HG02840 (cell line): ENCODE measurements around the gene FXYD6.
"Not testable (repeated sequence)": the region's sequence is repeated elsewhere in the genome, so short reads cannot be mapped to it uniquely, and the experiment has no call there.

Experiments
- ATAC-seq: cut with Tn5 transposase; IDR thresholded peaks from one replicate; pipeline ENCODE4 v1.9.1; 2021; ENCODE audit warnings: mild to moderate bottlenecking, moderate library complexity, moderate number of reproducible peaks; ENCODE audit not compliant: unreplicated experiment, low FRiP score

The FXYD6 gene

DNA sequence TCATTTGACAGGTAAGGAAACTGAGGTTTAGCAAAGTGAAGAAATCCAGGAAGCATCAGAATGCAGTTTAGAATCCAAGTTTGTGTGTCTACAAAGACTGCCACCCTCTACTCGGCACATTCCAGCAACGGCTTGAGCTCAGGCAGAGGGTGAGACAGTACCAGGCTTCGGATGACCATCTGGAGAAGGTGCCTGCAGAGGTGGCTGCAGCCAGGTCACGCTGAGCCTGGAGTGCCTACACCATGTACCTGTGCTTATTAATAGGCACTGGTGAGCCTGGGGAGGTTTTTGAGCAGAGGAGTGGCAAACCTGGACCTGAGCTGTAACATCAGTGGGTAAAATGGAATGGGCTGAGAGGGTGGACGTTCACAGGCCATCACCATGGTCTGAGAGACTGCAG is 4.7 kb downstream of the FXYD6 start:
- ATAC-seq: no peak

DNA sequence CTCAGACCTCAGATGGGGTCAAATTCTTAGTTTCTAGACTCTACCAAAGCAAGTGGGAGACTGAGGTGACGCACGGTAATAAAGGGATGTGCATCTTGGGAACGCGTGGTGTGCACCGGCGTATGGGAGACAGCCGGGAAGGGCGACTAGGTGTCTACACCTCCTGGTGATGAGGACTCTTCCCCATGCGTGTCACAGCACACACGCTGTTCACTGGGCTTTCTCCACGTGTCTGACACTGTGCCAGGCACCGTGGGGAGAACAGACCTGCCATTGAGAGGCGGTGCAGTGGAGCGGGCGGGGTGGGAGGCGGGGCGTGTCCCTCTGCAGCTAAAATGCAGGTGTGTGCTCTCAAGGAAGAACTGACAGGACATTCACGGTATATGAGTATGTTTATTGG is 5.3 kb downstream of the FXYD6 start:
- ATAC-seq: no peak

DNA sequence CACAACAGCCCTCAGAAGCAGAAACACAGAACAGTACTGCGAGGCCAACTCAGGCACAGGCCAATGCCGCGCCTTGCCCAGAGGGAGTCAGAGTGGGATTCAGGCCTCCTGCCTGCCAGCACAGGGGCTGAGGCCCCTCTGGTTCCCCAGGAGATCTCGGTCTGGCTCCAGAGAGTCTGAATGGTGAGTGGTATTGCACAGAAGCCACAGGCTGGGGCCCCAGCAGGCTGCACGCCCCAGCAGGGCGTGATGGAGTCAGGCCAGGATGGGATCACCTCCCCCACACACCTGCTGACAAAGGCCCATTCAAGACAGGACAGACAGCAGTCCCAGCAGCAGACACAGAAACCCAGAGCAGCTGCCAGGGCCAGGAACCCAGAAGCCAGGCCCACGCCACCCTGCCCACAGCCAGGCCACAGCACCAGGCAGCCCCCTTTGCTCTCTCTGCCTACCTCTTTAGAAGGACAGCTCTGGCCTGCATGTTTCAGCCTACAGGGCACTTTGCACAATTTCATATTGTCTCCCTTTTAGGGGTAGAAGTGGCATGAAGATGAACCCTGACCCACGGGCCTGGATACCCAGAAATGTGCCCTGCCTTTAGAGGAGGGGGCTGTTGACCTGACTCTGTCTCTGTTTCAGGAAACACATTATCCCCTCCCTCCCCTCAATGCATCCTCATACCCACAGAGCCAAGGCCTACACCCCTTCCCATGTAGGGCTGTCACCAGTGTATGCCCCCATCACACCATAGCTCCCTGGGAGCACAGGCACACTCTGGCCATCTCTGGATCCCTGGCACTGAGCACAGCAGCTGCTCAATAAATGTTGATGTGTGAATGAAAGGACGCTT is 6.1 kb downstream of the FXYD6 start:
- no peak for ATAC-seq

DNA sequence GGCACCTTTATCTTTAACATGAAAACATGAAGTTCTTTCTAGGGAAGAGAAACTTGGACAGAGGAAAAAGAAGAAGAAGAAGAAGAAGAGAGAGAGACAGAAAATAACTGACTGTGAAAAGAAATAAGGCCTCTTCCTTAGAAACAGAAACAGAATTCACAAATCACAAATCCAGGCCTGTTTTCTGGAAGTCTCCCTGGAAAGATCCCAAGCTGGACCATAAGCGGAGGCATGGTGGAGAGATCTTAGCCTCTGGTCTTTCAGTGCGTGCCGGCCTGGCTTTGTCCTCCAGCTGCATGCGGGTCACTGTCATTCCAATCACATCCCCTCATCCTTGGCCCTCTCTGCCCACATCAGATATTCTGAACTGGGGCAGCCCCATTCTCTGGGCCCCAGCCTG is 6.9 kb downstream of the FXYD6 start:
- no peak for ATAC-seq

DNA sequence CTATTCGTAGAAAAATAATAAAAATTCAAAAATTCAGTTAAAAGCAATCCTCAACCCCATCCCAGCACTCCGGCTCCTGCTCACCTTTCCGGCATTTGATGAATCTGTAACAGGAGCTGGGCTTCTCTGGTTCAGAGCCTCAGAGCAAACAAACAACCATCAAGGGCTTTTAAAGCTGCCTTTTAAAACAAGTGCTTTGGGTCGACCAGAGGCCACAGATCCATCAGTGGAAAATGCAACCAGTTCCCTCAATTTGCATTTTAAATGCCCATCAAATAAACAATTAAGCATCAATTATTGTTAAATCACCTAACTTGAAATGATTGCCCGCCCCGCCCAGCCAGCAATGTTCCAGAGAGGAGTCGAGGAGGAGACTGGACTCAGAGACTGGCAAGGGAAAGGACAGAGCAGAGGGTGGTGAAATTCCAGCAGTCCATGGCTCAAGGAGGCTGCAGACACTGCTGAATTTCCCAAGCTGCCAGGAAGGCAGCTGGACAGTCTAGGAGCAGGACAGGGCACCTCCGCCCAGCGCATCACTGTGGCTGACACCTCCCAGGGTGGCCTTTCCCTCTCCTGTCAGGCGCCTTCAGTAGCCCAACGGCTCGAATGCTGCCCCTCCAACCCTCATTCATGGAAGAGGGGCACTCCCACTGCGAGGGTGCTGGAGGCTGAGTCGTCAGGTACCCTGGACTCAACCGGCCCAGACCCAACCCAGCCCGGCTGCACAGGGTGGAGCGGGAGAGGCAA is 7.5 kb downstream of the FXYD6 start:
- no peak for ATAC-seq

DNA sequence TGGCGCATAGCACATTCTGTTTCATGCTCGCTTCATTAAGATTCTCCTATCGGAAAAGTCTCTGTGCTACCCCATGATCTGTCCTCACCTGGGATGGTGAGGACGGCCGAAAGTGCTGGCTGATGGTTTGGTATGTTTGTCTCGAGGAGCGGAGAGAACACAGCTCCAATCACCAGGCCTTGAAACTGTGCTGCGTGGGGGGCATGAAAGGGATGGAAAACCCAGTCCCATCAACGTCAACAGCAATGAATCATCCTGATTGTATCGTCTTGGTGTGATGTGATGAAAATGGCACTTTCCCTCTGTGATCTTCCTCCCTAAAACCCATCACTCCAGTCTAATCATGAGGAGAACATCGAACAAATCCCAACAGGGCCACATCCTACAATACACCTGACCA is 8.4 kb downstream of the FXYD6 start:
- no peak for ATAC-seq

DNA sequence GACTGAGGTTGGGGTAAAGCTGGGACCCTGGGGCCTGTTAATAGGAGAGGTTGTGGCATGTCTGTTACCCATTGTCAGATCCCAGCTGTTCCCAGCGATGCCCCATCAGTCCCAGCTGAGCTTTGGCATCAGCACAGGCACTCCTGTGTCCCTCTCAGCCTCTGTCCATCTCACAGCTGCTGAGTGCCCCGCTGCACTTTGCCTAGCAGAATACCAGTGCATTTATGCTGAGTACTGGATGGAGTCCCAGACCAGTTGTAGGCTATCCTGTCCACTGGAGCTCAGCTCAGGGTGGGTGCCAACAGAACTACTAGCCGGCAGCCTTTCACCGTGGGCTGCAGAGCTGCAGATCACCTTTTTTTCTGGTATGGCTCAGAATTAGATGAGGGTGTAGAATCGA is 9.9 kb downstream of the FXYD6 start:
- no peak for ATAC-seq

DNA sequence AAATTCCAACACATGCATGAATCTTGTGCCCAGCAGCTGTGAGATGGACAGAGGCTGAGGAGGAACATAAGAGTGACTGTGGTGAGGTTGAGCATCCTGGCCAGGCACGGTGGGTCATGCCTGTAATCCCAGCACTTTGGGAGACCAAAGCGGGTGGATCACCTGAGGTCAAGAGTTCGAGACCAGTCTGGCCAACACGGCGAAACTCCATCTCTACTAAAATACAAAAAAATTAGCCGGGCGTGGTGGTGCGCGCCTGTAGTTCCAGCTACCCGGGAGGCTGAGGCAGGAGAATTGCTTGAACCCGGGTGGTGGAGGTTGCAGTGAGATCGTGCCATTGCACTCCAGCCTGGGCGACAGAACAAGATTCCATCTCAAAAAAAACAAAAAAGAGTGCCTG is 10.9 kb downstream of the FXYD6 start:
- not testable (repeated sequence) for ATAC-seq

DNA sequence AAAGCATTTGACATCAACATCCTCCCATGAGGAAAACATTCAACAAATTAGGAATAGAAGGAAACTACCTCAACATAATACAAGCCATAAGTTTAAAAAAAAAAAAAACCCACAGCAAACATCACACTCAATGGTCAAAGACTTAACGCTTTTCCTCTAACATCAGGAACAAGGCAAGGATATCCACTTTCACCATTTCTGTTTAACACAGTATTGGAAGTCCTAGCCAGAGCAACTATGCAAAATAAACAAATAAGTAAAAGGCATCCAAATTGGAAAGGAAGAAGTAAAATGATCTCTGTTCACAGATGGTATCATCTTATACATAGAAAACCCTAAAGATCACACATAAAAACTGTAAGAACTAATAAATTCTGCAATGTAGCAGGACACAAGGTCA is 13.1 kb downstream of the FXYD6 start:
- no peak for ATAC-seq

DNA sequence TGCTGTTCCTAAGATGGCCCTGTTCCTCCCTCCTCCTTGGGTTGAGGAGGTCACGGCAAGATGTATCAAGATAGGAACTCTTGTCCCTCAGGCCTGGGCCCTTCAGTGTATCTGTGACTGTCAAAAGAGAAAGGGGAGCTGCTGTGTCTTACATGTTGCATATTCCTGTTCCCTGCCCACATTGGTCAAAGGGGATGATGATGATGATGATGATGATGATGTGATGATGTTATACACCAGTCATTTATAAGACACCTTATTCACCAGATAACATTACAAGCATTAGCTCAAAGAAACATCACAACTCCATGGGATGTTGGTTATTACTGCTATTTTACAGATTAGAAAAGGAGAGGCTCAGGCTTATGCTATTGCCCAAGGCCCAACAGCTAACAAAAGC is 13.7 kb downstream of the FXYD6 start:
- no peak for ATAC-seq

DNA sequence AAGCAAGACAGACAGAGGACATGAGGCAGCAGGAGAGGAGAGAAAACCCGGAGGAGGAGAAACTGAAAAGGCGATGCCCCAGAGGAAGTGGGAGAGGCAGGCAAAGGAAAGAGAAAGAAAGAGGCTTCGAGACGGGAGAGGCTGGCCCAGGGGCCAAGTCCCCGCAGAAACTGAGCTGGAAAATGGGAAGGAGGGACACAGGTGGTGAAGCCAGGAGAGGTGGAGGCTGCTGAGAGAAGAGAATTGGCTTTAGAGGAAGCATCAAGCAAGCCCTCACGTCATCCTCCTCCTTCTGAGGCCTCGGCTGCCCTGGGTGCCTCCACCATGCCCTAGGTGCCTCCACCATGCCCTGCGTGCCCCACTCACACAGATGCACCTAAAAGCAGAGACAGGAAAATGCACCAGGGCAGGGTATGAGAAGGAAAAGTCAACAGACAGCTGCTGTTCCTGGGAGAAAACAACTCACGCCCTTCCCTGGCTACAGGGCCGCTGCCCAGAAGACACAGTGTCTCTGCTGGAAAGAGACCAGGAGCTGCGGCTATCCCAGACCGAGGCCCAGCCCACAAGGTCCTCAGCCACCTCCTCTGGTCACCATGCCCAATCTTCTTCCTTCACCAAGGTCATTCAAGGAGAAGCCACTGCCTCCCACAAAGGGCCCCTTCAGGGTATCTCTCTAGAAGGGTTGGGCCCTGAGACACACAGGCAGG is 14.3 kb downstream of the FXYD6 start:
- no peak for ATAC-seq

DNA sequence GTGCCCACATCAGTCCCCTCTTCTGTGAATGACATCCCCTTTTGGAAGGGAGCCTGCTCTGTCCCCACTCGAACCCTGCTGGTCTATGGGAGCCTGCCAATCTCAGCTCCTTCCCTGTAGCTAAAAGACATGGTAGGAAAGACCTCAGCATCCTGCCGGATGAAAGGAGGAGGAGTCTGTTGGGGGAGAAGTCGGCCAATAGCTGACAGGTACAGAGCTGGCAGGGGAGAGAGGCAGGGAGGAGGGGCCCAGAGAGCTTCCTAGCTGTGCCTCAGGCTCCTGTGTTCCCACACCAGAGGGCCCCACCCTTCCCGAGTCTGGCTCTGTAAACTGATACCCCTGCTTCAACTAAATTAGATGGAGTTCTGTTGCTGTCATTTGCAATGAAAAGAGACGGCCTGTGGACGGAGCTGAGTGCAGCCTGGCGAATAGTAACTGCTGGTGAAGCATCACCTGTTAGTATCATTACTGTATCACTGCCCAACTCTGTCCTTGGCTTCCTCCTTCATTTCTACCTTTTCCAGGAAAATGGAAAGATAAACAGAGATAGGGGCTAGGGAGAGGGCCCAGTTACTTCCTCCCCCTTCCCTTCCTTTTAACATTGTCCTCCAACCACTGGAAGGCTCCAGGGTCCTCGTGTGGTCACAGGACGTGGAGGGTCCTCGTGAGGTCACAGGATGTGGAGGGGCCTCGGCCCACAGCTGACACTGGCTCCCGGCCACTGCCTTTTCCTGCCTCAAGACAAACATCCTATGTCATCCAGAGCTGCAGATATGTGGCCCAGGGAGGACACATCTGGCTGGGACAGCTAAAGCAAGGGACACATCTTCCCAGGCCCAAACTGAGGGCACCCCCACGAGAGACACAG is 15.1 kb downstream of the FXYD6 start:
- no peak for ATAC-seq

DNA sequence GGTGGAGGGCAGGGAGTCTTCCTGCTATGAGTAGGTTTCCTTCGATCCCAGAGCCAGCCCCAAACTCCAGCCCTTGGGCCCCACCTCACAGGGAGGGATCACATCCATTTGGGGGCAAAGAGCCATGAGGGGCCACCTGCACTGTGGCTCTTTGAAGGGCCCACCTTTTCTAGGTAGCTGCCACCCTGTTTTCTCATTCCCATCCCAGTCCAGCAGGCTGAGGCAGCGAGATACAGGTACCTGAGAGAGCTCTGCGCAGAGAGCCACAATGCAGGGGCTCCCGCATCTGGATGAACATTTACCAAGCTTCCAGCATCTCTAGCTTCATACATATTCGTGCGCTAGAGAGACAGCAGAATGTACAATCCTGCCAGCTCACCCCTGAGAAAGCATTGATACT is 16.3 kb downstream of the FXYD6 start:
- no peak for ATAC-seq

DNA sequence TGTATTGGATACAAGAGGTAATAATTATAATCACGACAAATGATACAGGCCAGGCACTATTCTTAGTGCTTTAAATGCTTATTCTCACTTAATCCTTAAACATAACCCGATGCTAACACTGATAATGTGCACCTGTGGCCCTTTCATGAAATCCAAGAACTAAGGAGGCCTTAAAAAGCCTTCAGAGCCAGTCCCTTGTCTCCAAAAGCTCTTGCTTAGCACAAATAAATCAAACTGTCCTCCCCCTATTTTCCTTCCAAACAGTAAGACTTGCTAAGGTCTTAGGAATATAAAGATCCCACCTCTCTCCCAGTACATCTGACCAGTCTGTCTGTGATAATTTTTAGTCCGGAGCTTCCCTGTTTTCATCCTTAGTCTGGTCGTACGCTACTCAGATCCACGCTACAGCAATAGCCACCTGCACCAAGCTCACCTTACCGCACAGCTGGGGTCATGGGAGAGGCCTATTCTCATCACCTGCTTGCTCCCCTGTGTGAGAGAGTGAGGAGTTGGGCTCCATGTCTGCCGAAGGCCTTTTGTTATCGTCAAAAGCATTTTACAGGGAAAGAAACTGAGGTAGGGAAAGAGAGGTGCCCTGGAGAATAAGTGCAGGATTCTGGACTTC is 16.9 kb downstream of the FXYD6 start:
- ATAC-seq: no peak

DNA sequence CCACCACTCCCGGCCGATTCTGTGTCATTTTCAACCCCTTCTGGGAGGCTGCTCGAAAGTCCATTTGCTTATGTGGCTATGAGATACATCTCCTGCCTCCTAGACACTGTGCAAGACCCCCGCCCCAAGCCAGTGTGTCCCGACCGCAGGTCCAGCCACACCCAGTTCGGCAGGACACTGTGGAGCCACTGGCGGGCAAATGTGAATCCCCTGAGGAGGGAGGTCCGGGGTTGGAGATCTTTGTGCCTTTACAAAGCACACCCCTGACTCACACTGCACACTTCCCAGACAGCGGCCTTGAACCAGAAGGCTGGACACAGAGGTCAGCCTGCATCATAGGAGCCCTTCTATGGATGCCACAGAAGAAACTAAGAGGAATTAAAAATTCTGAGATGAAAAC is 17.4 kb downstream of the FXYD6 start:
- ATAC-seq: no peak

DNA sequence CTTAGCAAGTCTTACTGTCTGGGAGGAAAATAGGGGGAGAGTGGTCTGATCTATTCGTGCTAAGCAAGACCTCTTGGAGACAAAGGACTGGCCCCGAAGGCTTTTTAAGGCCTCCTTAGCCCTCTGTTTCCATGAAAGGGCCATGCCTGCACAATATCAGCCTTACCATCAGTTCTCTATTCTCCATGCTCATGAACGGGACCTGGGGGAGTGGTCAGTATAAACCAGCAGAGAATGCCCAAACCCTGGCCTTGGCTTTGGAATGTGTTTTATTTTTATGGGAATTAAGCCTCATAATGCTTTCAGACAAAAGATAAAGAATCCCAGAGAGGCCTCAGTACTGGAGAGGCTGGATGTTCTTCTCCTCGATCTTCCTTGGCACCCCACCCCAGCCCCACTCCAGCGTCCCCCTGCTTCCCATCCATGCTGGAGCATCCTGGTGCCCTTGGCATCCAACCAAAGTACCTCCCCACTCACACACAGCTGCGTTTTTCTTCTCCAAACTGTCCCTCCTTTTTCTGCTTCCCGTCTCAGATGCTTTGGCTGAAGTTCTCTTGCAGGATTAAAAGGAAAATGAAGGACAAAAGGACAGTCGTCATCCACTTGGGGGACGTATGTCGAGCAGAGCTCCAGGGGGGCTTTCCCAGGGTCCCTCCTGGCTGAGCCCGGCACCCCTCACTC is 18.6 kb downstream of the FXYD6 start:
- no peak for ATAC-seq

DNA sequence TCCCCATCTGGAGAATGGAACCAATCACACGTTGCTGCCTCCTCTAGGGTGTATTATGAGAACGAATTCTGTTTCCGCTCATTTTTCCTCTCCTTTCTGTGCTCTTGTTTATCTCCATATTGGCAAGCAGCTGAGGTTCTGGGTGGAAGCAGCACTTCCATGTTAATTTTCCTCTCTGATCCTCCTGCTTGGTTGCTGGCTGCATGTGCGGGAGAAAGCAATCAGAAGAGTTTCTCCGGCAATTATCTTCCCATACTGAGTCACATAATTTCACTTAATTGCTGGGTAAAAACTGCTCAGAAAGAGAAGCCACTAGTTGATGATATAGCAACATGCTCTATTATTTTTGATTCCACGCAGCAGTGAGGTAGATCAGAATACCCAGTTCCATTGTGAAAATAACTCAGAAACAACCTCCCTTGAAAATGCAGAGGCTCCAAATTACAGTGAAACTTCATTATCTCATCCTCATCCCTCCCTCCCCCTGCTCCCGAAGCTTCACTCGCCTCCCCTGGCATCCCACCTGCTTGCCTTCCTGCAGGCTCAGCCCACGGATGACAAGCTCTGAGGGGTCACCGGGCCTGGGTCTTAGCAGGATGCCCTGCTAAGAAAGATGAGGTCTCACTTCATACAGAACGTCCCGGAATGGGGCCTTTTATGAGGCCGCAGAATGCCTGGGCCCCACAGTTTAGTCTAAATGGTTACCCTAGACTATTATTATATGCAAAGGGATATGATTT is 20.4 kb downstream of the FXYD6 start:
- no peak for ATAC-seq

DNA sequence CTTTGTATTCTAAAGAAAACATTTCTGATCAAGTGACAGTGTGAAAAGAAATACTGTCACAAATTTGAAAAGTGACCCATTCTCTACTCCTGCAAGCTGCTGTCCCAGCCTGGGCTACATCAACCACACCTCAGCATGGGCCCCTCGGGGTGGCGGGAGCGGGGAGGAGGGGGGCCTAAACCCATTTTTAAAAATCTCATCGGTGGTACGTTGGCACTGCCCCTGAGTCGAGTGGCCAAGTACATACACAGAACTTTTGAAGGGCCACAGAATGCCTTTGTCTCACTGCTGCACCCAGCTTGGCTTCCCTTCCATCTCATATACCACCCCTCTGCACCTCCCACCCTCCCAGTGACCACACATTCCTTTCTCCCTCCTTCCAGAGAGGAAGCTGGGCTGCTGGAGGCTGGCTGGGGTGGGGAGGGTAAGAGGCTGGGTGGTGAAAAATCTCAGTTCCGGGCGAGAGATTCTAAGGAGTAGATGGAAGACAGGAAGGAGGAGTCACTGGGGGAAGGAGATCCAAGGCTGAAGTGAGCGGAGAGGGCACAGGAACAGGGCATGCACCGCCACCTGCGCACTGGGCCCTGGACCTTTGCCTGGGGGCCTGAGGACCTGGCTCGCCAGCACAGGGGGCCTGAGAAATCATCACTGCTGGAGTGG is 21.1 kb downstream of the FXYD6 start:
- ATAC-seq: no peak
